CD4-positive, alpha-beta T cell treated with Interleukin-6 at 100 ng/mL for 8 hours (primary cell): ENCODE data around the gene PIK3R6.
"Not testable (repeated sequence)": the region's sequence is repeated elsewhere in the genome, so short reads cannot be mapped to it uniquely, and the experiment has no call there.

Source experiments
- DNase-seq: peaks from one replicate; pipeline ENCODE4 v3.0.0-alpha.2; 2020; ENCODE audit warnings: mixed read lengths, low spot score

The PIK3R6 gene

GRCh38 chr17:8825802-8826201 lies 41.7 kb downstream of the PIK3R6 start:
- DNase-seq: no peak

- DNase-seq: no peak
Observed at GRCh38 chr17:8823279-8823678, 44.2 kb downstream of the PIK3R6 start.

GRCh38 chr17:8822401-8823035 lies 45.0 kb downstream of the PIK3R6 start:
- no peak for DNase-seq

- no peak for DNase-seq
Observed at GRCh38 chr17:8821446-8822105, 45.9 kb downstream of the PIK3R6 start.

GRCh38 chr17:8820311-8821010 lies 47.0 kb downstream of the PIK3R6 start:
- no peak for DNase-seq

- DNase-seq: no peak
Observed at GRCh38 chr17:8818654-8819330, 48.7 kb downstream of the PIK3R6 start.

- no peak for DNase-seq
Observed at GRCh38 chr17:8818047-8818446, 49.4 kb downstream of the PIK3R6 start.

GRCh38 chr17:8806926-8807550 lies 60.4 kb downstream of the PIK3R6 start:
- no peak for DNase-seq

- no peak for DNase-seq
Observed at GRCh38 chr17:8806253-8806925, 61.1 kb downstream of the PIK3R6 start.

GRCh38 chr17:8805396-8805795 lies 62.1 kb downstream of the PIK3R6 start:
- not testable (repeated sequence) for DNase-seq

GRCh38 chr17:8803531-8804420 lies 63.7 kb downstream of the PIK3R6 start:
- no peak for DNase-seq

- DNase-seq: no peak
Observed at GRCh38 chr17:8801135-8801840, 66.2 kb downstream of the PIK3R6 start.

- DNase-seq: no peak
Observed at GRCh38 chr17:8800656-8801055, 66.8 kb downstream of the PIK3R6 start.

GRCh38 chr17:8799570-8800212 lies 67.8 kb downstream of the PIK3R6 start:
- DNase-seq: no peak

GRCh38 chr17:8798846-8799569 lies 68.5 kb downstream of the PIK3R6 start, which contains the start of gene MFSD6L:
Gene MFSD6L (minus strand): TSS chr17:8799365. CDS start chr17:8799120, 245 bp downstream.
- DNase-seq: no peak

- no peak for DNase-seq
Observed at GRCh38 chr17:8798176-8798845, 69.2 kb downstream of the PIK3R6 start.

GRCh38 chr17:8797621-8798175 lies 69.8 kb downstream of the PIK3R6 start:
- DNase-seq: no peak

GRCh38 chr17:8794636-8795035 lies 72.8 kb downstream of the PIK3R6 start:
- DNase-seq: no peak
